HCT116 (cell line): ENCODE data around the gene ZDBF2. TPM values are rescaled to one million over a fixed set of nuclear protein-coding genes. Genes with fewer than 3 reads are reported as not detected.

Experiments
- ATAC-seq: fragments of 200-7000 bp; cut with Tn5 transposase; 2 replicates; pipeline ENCODE4 v1.9.1; 2020; ENCODE audit warnings: mild to moderate bottlenecking, moderate library complexity
- BruUV-seq: library from RNA; stranded (reverse); fragments of 400-500 nt; replicated peaks from 2 replicates; lab custom pipeline; 2021; lab: Mats Ljungman, UMichigan
- CTCF ChIA-PET: fragments of 300-600 bp; sonication (Branson Sonifier 250); formaldehyde crosslinking; loops from one replicate; lab custom pipeline; 2021; ENCODE audit warnings: antibody characterized with exemption; lab: Charles Lee
- POLR2A ChIA-PET: fragments of 300-600, 350-600 bp; sonication (Branson Sonifier 250); formaldehyde crosslinking; loops from one replicate; lab custom pipeline; 2021; ENCODE audit warnings: antibody characterized with exemption; lab: Charles Lee
- RAD21 ChIA-PET, 2 experiments: fragments of 300-600 bp; sonication (Branson Sonifier 250); formaldehyde crosslinking; loops; one replicate each; lab custom pipeline; 2023; ENCODE audit warnings: low total read pairs in 2 of 2; ENCODE audit not compliant: uncharacterized antibody in 2 of 2, unreplicated experiment in 2 of 2, low non-redundant PET in 1 of 2; lab: Charles Lee
- DNase-seq: peaks from one replicate; pipeline ENCODE4 v3.0.0-alpha.2; 2010; ENCODE audit warnings: low read depth, low spot score
- H2AFZ ChIP-seq: fragments of 200-600 bp; shearing (Covaris generic), sonication (generic); 2 replicates; pipeline ENCODE4 v1.6.1; 2017; ENCODE audit warnings: low read depth, mixed run types, mixed read lengths, antibody characterized with exemption, low read length; ENCODE audit not compliant: poor library complexity, severe bottlenecking
- H3K27ac ChIP-seq: 2 replicates; pipeline ENCODE4 v1.5.1; 2012; ENCODE audit warnings: low read depth, low read length
- H3K27me3 ChIP-seq: fragments of 200-600 bp; sonication (generic); 2 replicates; pipeline ENCODE4 v1.6.1; 2016; ENCODE audit warnings: mixed run types, low read length, mixed read lengths; ENCODE audit not compliant: insufficient read depth
- H3K36me3 ChIP-seq, 2 experiments: fragments of 200-500 bp in 1 of 2; fragments of 200-600 bp in 1 of 2; sonication (Bioruptor generic) in 1 of 2; sonication (generic) in 1 of 2; 2 replicates each; pipeline versions ENCODE4 v1.5.1 to v1.6.1; 2014 to 2016; ENCODE audit warnings: low read length in 2 of 2, inconsistent platforms in 1 of 2, mixed read lengths in 1 of 2, mixed run types in 1 of 2; ENCODE audit not compliant: insufficient read depth in 2 of 2, control insufficient read depth in 1 of 2
- H3K4me1 ChIP-seq, 2 experiments: fragments of 200-600 bp in 1 of 2; sonication (generic) in 1 of 2; 2 replicates each; pipeline versions ENCODE4 v1.5.1 to v1.6.1; 2012 to 2017; ENCODE audit warnings: low read length in 2 of 2, inconsistent platforms in 1 of 2, mild to moderate bottlenecking in 1 of 2, mixed read lengths in 1 of 2, mixed run types in 1 of 2, moderate library complexity in 1 of 2; ENCODE audit not compliant: insufficient read depth in 2 of 2, control insufficient read depth in 1 of 2
- H3K4me2 ChIP-seq: fragments of 200-600 bp; sonication (generic); 2 replicates; pipeline ENCODE4 v1.6.1; 2017; ENCODE audit warnings: mixed run types, low read length, mixed read lengths
- H3K4me3 ChIP-seq, 2 experiments: fragments of 200-600 bp in 1 of 2; sonication (generic) in 1 of 2; replicated peaks in 1 of 2; 2 replicates each; pipeline ENCODE4 v1.5.1; 2011 to 2016; ENCODE audit warnings: low read length in 2 of 2, control low read depth in 1 of 2, low read depth in 1 of 2, mild to moderate bottlenecking in 1 of 2, mixed read lengths in 1 of 2, mixed run types in 1 of 2
- H3K79me2 ChIP-seq: fragments of 200-600 bp; sonication (generic); 2 replicates; pipeline ENCODE4 v1.6.1; 2017; ENCODE audit warnings: mild to moderate bottlenecking, mixed run types, low read length, moderate library complexity, mixed read lengths; ENCODE audit not compliant: insufficient read depth
- H3K9ac ChIP-seq: fragments of 200-600 bp; sonication (generic); 2 replicates; pipeline ENCODE4 v1.6.1; 2016; ENCODE audit warnings: low read length, mixed read lengths
- H3K9me2 ChIP-seq: fragments of 200-600 bp; sonication (generic), shearing (Covaris generic); 2 replicates; pipeline ENCODE4 v1.6.1; 2017; ENCODE audit warnings: mixed run types, mild to moderate bottlenecking, moderate library complexity; ENCODE audit not compliant: insufficient read depth
- H3K9me3 ChIP-seq, 2 experiments: fragments of 200-500 bp in 1 of 2; fragments of 200-600 bp in 1 of 2; sonication (Bioruptor generic) in 1 of 2; sonication (generic) in 1 of 2; 2 replicates each; pipeline ENCODE4 v1.6.1; 2014 to 2017; ENCODE audit warnings: low read length in 2 of 2, mixed read lengths in 2 of 2, inconsistent platforms in 1 of 2, low read depth in 1 of 2, mild to moderate bottlenecking in 1 of 2, mixed run types in 1 of 2, moderate library complexity in 1 of 2; ENCODE audit not compliant: control insufficient read depth in 1 of 2, insufficient read depth in 1 of 2
- H4K20me1 ChIP-seq: fragments of 200-600 bp; sonication (generic), shearing (Covaris generic); 2 replicates; pipeline ENCODE4 v1.6.1; 2017; ENCODE audit warnings: mixed run types, mild to moderate bottlenecking, moderate library complexity; ENCODE audit not compliant: insufficient read depth
- CBX3 ChIP-seq: IDR thresholded peaks from 2 replicates; pipeline ENCODE4 v1.6.1; 2012; ENCODE audit warnings: low read depth
- CEBPB ChIP-seq: IDR thresholded peaks from 2 replicates; pipeline ENCODE4 v1.6.1; 2012; ENCODE audit warnings: low read depth
- CTCF ChIP-seq, 3 experiments: fragments of 200-600 bp in 1 of 3; sonication (generic) in 1 of 3; IDR thresholded peaks in 2 of 3; conservative IDR thresholded peaks in 1 of 3; 2 replicates each; pipeline ENCODE4 v1.5.1; 2012 to 2017; ENCODE audit warnings: low read depth in 2 of 3, low read length in 2 of 3, antibody characterized with exemption in 1 of 3, borderline replicate concordance in 1 of 3, control low read depth in 1 of 3, mild to moderate bottlenecking in 1 of 3, mixed read lengths in 1 of 3, mixed run types in 1 of 3, moderate library complexity in 1 of 3; ENCODE audit not compliant: insufficient read depth in 1 of 3
- EZH2 ChIP-seq: fragments of 200-600 bp; sonication (generic); IDR thresholded peaks from 2 replicates; pipeline ENCODE4 v1.6.1; 2017; ENCODE audit warnings: antibody characterized with exemption, mixed run types
- POLR2A ChIP-seq: IDR thresholded peaks from 2 replicates; pipeline ENCODE4 v1.7.0; 2011; ENCODE audit warnings: borderline replicate concordance; ENCODE audit not compliant: insufficient read depth, insufficient read length; ENCODE audit errors: extremely low read depth
- POLR2AphosphoS5 ChIP-seq: IDR thresholded peaks from 2 replicates; pipeline ENCODE4 v1.6.1; 2011; ENCODE audit warnings: mild to moderate bottlenecking, low read depth, low read length, moderate library complexity
- RAD21 ChIP-seq: IDR thresholded peaks from 2 replicates; pipeline ENCODE4 v1.6.1; 2012; ENCODE audit warnings: low read depth, mild to moderate bottlenecking
- SIN3A ChIP-seq: IDR thresholded peaks from 2 replicates; pipeline ENCODE4 v1.6.1; 2012; ENCODE audit warnings: low read depth
- SRF ChIP-seq: IDR thresholded peaks from 2 replicates; pipeline ENCODE4 v1.6.1; 2012; ENCODE audit warnings: low read depth
- ZFX ChIP-seq: fragments of 450-650 bp; IDR thresholded peaks from 2 replicates; pipeline ENCODE4 v1.6.1; 2017
- ZNF274 ChIP-seq: fragments of 200-500 bp; sonication (Bioruptor generic); IDR thresholded peaks from 2 replicates; pipeline ENCODE4 v1.6.1; 2014; ENCODE audit warnings: mild to moderate bottlenecking, low read depth, low read length, inconsistent platforms
- intact Hi-C: fragments of 100-400 bp; cut with micrococcal nuclease; formaldehyde crosslinking; loops from 2 replicates; pipeline ENCODE4 v1.10.0; 2022
- total RNA-seq: library from RNA; stranded (reverse); gene quantifications from one replicate; pipeline ENCODE4 v1.2.1, GENCODE V29; 2021; ENCODE audit not compliant: unreplicated experiment

ZDBF2 gene
- total RNA-seq, 1 experiment from 2014 or later: 9.2 TPM

DNA sequence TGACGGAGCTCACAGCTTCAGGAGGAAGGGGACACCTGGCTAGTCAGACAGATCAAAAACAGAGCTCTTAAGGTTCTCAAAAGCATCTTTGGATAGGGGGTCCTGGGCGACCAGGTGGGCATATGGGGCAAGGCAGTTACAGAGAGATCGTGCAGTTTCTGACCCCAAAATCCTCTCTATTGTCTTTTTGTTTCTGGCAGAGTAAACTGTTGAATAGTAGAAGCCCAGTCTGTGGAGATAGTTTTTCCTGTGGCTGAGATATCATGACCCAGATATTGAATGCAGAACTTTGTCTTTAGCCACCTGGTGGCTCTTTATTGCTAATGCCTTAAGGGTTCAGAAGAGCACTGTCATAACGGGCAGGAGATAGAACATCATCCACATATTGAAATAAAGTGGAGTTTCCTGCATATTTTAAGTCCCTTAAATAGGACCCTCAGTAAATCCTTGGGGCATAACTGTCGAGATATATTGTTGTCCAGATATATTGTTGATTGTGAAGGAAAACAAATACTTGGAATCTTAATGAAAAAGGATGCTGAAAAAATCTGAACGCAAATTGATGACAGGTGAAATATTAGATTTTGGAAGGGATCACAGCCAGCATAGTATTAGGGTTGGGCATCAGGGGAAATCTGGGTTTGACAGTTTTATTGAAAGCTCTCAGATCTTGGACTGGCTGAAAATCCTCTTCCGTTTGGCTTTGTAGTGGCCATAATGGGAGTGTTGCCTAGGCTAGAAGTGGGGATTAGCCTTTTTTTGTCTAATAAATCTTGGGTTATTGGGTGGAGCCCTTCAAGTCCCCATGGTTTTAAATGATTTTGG is 14.1 kb upstream of the ZDBF2 start:
- H3K27ac ChIP-seq: no peak overlapping the region
- H3K79me2 ChIP-seq: no peaks in the 10 kb centered on the region
- no peaks in the 10 kb centered on the region for H3K4me1 ChIP-seq
- H3K27me3 ChIP-seq: peaks cover 9% of the 10 kb centered on the region
- DNase-seq (no peak), ATAC-seq (peak; percentile 89)
- ChIA-PET POLR2A (no interaction called here), CTCF (interaction anchor here (1.8 kb wide), 1 partner anchor 256 kb away, joined by 6 read pairs; no protein-coding TSS in a partner anchor), RAD21 (no interaction called here)
- BruUV-seq: no TSS peak
- H3K4me3 ChIP-seq: no peak overlapping the region
- H3K4me2 ChIP-seq: no peak overlapping the region
- no peak overlapping the region for H2AFZ ChIP-seq
- intact Hi-C loops: loop anchor here (2.0 to 10.0 kb wide), 2 partner anchors 96 to 256 kb away; no protein-coding TSS in a partner anchor
- no peak for TF ChIP-seq POLR2AphosphoS5
- peak; percentile 41; the same call in 1 of the 2 replicates for TF ChIP-seq RAD21
- no peak for TF ChIP-seq CEBPB
- TF ChIP-seq POLR2A: no peak
- peak; percentile 28 to 60 (median 57); a peak in 5 of 6 replicates for TF ChIP-seq CTCF (IDR thresholded peaks at IDR 0.05 in 2 of 3, conservative IDR thresholded peaks at IDR 0.05 in 1 of 3; ENCODE audit: borderline replicate concordance in 1 of 3, insufficient read depth in 1 of 3, low read depth in 2 of 3, low read length in 2 of 3)
- no peak for TF ChIP-seq SRF
- TF ChIP-seq EZH2: no peak
- TF ChIP-seq ZNF274: no peak
- TF ChIP-seq CBX3: no peak
- TF ChIP-seq ZFX: no peak
- TF ChIP-seq SIN3A: no peak
- no peaks in the 10 kb centered on the region for H3K9me2 ChIP-seq
- H3K9ac ChIP-seq: no peak overlapping the region
- H4K20me1 ChIP-seq: no peaks in the 10 kb centered on the region
- no peaks in the 10 kb centered on the region for H3K36me3 ChIP-seq
- no peaks in the 10 kb centered on the region for H3K9me3 ChIP-seq
